Activated CD8-positive, alpha-beta T cell treated with anti-CD3 and anti-CD28 coated beads for 36 hours (primary cell): Measurements from ENCODE around the gene ANKRD40CL. TPM values are rescaled to one million over a fixed set of nuclear protein-coding genes. Genes with fewer than 3 reads are reported as not detected.

Experiments used
- ATAC-seq: fragments of 200-7000 bp; cut with Tn5 transposase; one replicate; pipeline ENCODE4 v1.10.0; 2021; ENCODE audit warnings: mild to moderate bottlenecking, moderate library complexity
- CTCF ChIA-PET: fragments of 350-600 bp; sonication (Branson Sonifier 250); formaldehyde crosslinking; loops from one replicate; lab custom pipeline; 2021; ENCODE audit warnings: antibody characterized with exemption; lab: Charles Lee
- POLR2A ChIA-PET: fragments of 350-600 bp; sonication (Branson Sonifier 250); formaldehyde crosslinking; loops from one replicate; lab custom pipeline; 2021; ENCODE audit warnings: antibody characterized with exemption; lab: Charles Lee
- DNase-seq: peaks from one replicate; pipeline ENCODE4 v3.0.0-alpha.2; 2020
- H3K27ac Mint-ChIP-seq: one replicate; pipeline ENCODE4 v1.8.0; 2021; ENCODE audit warnings: mild to moderate bottlenecking, mixed read lengths
- H3K27me3 Mint-ChIP-seq: one replicate; pipeline ENCODE4 v1.8.0; 2021; ENCODE audit warnings: mixed read lengths
- H3K36me3 Mint-ChIP-seq: one replicate; pipeline ENCODE4 v1.8.0; 2021; ENCODE audit warnings: low read depth, mixed read lengths
- H3K4me1 Mint-ChIP-seq: one replicate; pipeline ENCODE4 v1.8.0; 2021; ENCODE audit warnings: low read depth, mixed read lengths
- H3K4me3 Mint-ChIP-seq: one replicate; pipeline ENCODE4 v1.8.0; 2021; ENCODE audit warnings: mild to moderate bottlenecking, moderate library complexity, mixed read lengths
- H3K9me3 Mint-ChIP-seq: one replicate; pipeline ENCODE4 v1.8.0; 2021; ENCODE audit warnings: mixed read lengths
- CTCF ChIP-seq: fragments of 200-600 bp; IDR thresholded peaks from one replicate; pipeline ENCODE4 v1.8.0; 2022; ENCODE audit warnings: antibody characterized with exemption, mild to moderate bottlenecking
- intact Hi-C: fragments of 100-400 bp; cut with micrococcal nuclease; formaldehyde crosslinking; loops from one replicate; pipeline ENCODE4 v1.10.0; 2022
- total RNA-seq, 2 experiments: library from RNA; stranded (reverse); gene quantifications; one replicate each; pipeline ENCODE4 v1.2.3, GENCODE V29; 2021

The ANKRD40CL gene
- total RNA-seq, 2 experiments from 2014 or later: not detected

DNA sequence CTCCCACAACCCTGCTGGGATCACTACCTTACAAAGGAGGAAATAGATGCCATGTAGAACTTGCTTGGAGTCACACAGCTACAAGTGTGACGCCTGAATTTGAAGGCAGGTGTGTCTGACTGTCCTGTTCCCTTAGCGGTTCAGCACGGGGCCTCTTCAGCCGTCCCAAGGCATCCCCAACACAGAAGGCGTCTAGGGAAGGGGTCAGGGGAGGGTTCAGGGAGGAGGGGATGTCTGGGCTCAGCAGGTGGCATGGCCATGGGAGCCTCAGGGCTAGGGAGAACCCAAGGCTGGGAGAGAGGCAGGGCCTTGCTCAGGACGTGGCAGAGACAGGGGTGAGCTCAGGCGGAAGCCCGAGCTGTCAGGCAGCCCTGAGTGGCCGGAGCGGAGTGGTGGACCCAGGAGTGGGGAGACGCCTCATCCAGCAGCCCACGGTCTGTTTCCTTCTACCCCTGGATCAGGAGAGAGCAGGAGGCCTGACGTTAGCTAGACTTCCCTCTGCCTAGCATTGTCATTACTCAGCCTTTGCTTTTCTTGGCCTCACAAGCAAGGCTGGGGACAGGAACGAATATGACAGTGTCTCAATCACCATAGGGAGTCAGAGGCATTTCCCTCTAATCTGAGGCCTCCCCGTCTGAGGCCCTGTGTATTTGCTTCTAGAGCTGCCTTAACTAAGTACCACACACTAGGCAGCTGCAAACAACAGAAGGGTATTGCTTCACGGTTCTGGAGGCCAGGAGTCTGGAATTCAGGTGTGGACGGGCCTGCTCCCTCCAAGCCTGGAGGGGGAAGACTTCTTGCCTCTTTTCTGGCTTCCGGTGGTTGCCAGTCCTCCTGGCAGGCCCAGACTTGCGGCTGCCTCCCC is 31.3 kb upstream of the ANKRD40CL start:
- H3K4me1 Mint-ChIP-seq: no peaks in the 10 kb centered on the region
- H3K4me3 Mint-ChIP-seq: no peak overlapping the region
- CTCF ChIA-PET: interaction anchor here (1.6 kb wide), 1 partner anchor 16 kb away, joined by 8 read pairs; no protein-coding TSS in a partner anchor
- no peaks in the 10 kb centered on the region for H3K9me3 Mint-ChIP-seq
- DNase-seq (no peak), ATAC-seq (no peak)
- TF ChIP-seq CTCF: no peak
- intact Hi-C loops: no loop called here
- H3K27me3 Mint-ChIP-seq: no peaks in the 10 kb centered on the region
- POLR2A ChIA-PET: no interaction called here
- H3K36me3 Mint-ChIP-seq: no peaks in the 10 kb centered on the region
- H3K27ac Mint-ChIP-seq: no peak overlapping the region

GRCh38 chr17:50797135-50797810 is 30.0 kb upstream of the ANKRD40CL start:
- intact Hi-C loops: no loop called here
- ATAC-seq: no peak
- Mint-ChIP-seq H3K27ac (no peak overlapping the region), H3K36me3 (no peaks in the 10 kb centered on the region), H3K9me3 (no peaks in the 10 kb centered on the region), H3K4me1 (no peaks in the 10 kb centered on the region), H3K27me3 (no peaks in the 10 kb centered on the region), H3K4me3 (no peak overlapping the region)
- CTCF ChIA-PET: interaction anchor here (1.5 to 1.6 kb wide), 2 partner anchors 14 kb away, joined by 6 to 8 read pairs; no protein-coding TSS in a partner anchor
- TF ChIP-seq CTCF: no peak
- DNase-seq: no peak
- POLR2A ChIA-PET: no interaction called here

DNA sequence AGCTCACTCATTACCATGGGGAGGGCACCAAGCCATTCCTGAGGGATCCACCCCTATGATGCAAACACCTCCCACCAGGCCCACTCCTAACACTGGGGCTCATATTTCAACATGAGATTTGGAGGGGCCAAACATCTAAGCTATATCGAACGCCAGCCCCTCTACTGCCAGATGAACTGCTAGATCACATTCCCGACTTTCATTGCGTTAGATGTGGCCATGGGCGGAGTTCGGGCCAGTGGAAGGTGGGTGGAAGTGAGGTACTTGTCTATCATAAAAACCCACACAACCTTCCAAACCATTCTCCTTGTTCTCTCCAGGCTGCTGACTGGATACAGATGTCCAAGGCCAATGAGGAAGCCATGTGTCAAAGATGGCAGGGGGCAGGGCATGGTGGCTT is 27.0 kb upstream of the ANKRD40CL start:
- Mint-ChIP-seq H3K4me1 (no peaks in the 10 kb centered on the region), H3K4me3 (no peak overlapping the region), H3K27me3 (no peaks in the 10 kb centered on the region), H3K27ac (no peak overlapping the region), H3K9me3 (no peaks in the 10 kb centered on the region), H3K36me3 (no peaks in the 10 kb centered on the region)
- intact Hi-C loops: no loop called here
- CTCF ChIA-PET: interaction anchor here (1.4 kb wide), 1 partner anchor 11 kb away, joined by 3 read pairs; no protein-coding TSS in a partner anchor
- no peak for TF ChIP-seq CTCF
- POLR2A ChIA-PET: no interaction called here
- ATAC-seq (no peak), DNase-seq (no peak)

DNA sequence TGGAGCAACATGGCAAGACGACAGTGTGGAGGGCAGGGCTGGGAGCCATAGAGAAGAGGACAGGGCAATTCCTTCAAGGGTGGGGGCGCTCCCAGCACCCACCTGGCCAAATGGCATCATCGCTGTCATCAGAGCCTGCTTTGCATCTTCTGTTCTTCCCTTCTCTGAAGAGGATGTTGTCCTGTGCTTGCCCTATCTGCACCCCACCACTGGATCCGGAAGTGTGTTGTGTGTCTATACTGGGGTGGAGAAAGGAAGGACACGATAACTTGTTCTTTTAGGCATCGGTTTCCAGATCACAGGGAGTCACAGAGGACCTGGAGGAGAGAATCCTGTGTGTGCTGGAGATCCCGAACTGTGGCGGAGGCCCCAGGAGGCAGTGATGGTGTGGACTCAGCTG is 25.7 kb upstream of the ANKRD40CL start:
- intact Hi-C loops: no loop called here
- POLR2A ChIA-PET: no interaction called here
- H3K4me3 Mint-ChIP-seq: no peak overlapping the region
- TF ChIP-seq CTCF: no peak
- H3K27ac Mint-ChIP-seq: no peak overlapping the region
- H3K9me3 Mint-ChIP-seq: no peaks in the 10 kb centered on the region
- H3K4me1 Mint-ChIP-seq: peaks cover 1% of the 10 kb centered on the region
- H3K36me3 Mint-ChIP-seq: no peaks in the 10 kb centered on the region
- CTCF ChIA-PET: no interaction called here
- no peak for ATAC-seq
- DNase-seq: no peak
- H3K27me3 Mint-ChIP-seq: no peaks in the 10 kb centered on the region

- Mint-ChIP-seq H3K4me1 (peaks cover 3% of the 10 kb centered on the region), H3K27me3 (no peaks in the 10 kb centered on the region), H3K4me3 (no peak overlapping the region), H3K27ac (no peak overlapping the region), H3K9me3 (no peaks in the 10 kb centered on the region), H3K36me3 (no peaks in the 10 kb centered on the region)
- ChIA-PET CTCF (no interaction called here), POLR2A (no interaction called here)
- no peak for DNase-seq
- TF ChIP-seq CTCF: no peak
- intact Hi-C loops: no loop called here
- ATAC-seq: no peak
Measured at GRCh38 chr17:50792132-50792531, 24.8 kb upstream of the ANKRD40CL start.
